Liver (tissue), 9 donors: ENCODE results near the gene BRAT1. TPM values are rescaled to one million over a fixed set of nuclear protein-coding genes. Genes with fewer than 3 reads are reported as not detected.

Experiments
- DNase-seq: peaks from one replicate; pipeline ENCODE4 v3.0.0-alpha.2; 2017; ENCODE audit warnings: low spot score
- H3K27ac ChIP-seq, 2 donors: one replicate each; pipeline ENCODE4 v1.7.0; 2013; ENCODE audit warnings: inconsistent platforms in 2 of 2, low read length in 2 of 2, control low read depth in 1 of 2, low read depth in 1 of 2, mild to moderate bottlenecking in 1 of 2
- H3K27me3 ChIP-seq, 4 donors: one replicate each; pipeline versions ENCODE4 v1.6.1 to v1.7.0; 2013; ENCODE audit warnings: low read length in 3 of 4, inconsistent platforms in 1 of 4, mild to moderate bottlenecking in 1 of 4, moderate library complexity in 1 of 4; ENCODE audit not compliant: control insufficient read depth in 4 of 4, insufficient read depth in 4 of 4
- H3K36me3 ChIP-seq, 4 donors: one replicate each; pipeline versions ENCODE4 v1.6.1 to v1.7.0; 2013; ENCODE audit warnings: low read length in 3 of 4, mild to moderate bottlenecking in 3 of 4, low read depth in 1 of 4, moderate library complexity in 1 of 4; ENCODE audit not compliant: control insufficient read depth in 4 of 4, insufficient read depth in 3 of 4
- H3K4me1 ChIP-seq, 4 donors: one replicate each; pipeline versions ENCODE4 v1.6.1 to v1.7.0; 2013; ENCODE audit warnings: low read length in 3 of 4, mild to moderate bottlenecking in 3 of 4, moderate library complexity in 1 of 4; ENCODE audit not compliant: control insufficient read depth in 4 of 4, insufficient read depth in 4 of 4
- H3K4me3 ChIP-seq, 3 donors: one replicate each; pipeline versions ENCODE4 v1.6.1 to v1.7.0; 2013; ENCODE audit warnings: low read length in 3 of 3, control low read depth in 1 of 3, low read depth in 1 of 3, mild to moderate bottlenecking in 1 of 3
- H3K9ac ChIP-seq, 2 donors: one replicate each; pipeline ENCODE4 v1.7.0; 2013; ENCODE audit warnings: low read length in 2 of 2, mild to moderate bottlenecking in 2 of 2, moderate library complexity in 2 of 2, control low read depth in 1 of 2, low read depth in 1 of 2
- H3K9me3 ChIP-seq, 4 donors: one replicate each; pipeline versions ENCODE4 v1.6.1 to v1.7.0; 2013; ENCODE audit warnings: low read length in 3 of 4; ENCODE audit not compliant: control insufficient read depth in 4 of 4
- ATF3 ChIP-seq: IDR thresholded peaks from 2 replicates; pipeline ENCODE4 v1.6.1; 2016; ENCODE audit warnings: antibody characterized with exemption
- CTCF ChIP-seq: fragments of 150-350 bp; IDR thresholded peaks from 2 replicates; pipeline ENCODE4 v1.5.1; 2017; ENCODE audit warnings: improper control_type of control experiment, low read depth, low read length; ENCODE audit not compliant: missing input control
- EGR1 ChIP-seq, 2 donors: IDR thresholded peaks; 2 replicates each; pipeline ENCODE4 v1.6.1; 2016 to 2018; ENCODE audit warnings: antibody characterized with exemption in 2 of 2, low read depth in 2 of 2
- FOXA1 ChIP-seq: IDR thresholded peaks from 2 replicates; pipeline ENCODE4 v1.6.1; 2016; ENCODE audit warnings: antibody characterized with exemption
- FOXA2 ChIP-seq: IDR thresholded peaks from 2 replicates; pipeline ENCODE4 v1.6.1; 2016; ENCODE audit warnings: antibody characterized with exemption
- GABPA ChIP-seq, 2 donors: IDR thresholded peaks in 1 of 2; conservative IDR thresholded peaks in 1 of 2; 2 replicates each; pipeline ENCODE4 v1.6.1; 2016; ENCODE audit warnings: antibody characterized with exemption in 2 of 2, mild to moderate bottlenecking in 1 of 2, moderate library complexity in 1 of 2
- HNF4A ChIP-seq, 2 donors: conservative IDR thresholded peaks; 2 replicates each; pipeline ENCODE4 v1.6.1; 2016; ENCODE audit warnings: antibody characterized with exemption in 2 of 2, mild to moderate bottlenecking in 2 of 2
- HNF4G ChIP-seq: IDR thresholded peaks from 2 replicates; pipeline ENCODE4 v1.6.1; 2016; ENCODE audit warnings: antibody characterized with exemption
- JUND ChIP-seq, 2 donors: IDR thresholded peaks; 2 replicates each; pipeline ENCODE4 v1.6.1; 2016; ENCODE audit warnings: antibody characterized with exemption in 2 of 2
- MAX ChIP-seq: IDR thresholded peaks from 2 replicates; pipeline ENCODE4 v1.6.1; 2016; ENCODE audit warnings: antibody characterized with exemption
- NR2F2 ChIP-seq: IDR thresholded peaks from 2 replicates; pipeline ENCODE4 v1.6.1; 2016; ENCODE audit warnings: antibody characterized with exemption
- RAD21 ChIP-seq, 2 donors: IDR thresholded peaks; 2 replicates each; pipeline ENCODE4 v1.6.1; 2016; ENCODE audit warnings: antibody characterized with exemption in 2 of 2, mild to moderate bottlenecking in 2 of 2
- RXRA ChIP-seq, 2 donors: IDR thresholded peaks; 2 replicates each; pipeline ENCODE4 v1.6.1; 2017 to 2018; ENCODE audit warnings: antibody characterized with exemption in 2 of 2, mild to moderate bottlenecking in 1 of 2
- SP1 ChIP-seq: IDR thresholded peaks from 2 replicates; pipeline ENCODE4 v1.6.1; 2018; ENCODE audit warnings: antibody characterized with exemption, mild to moderate bottlenecking
- TAF1 ChIP-seq: conservative IDR thresholded peaks from 2 replicates; pipeline ENCODE4 v1.6.1; 2016; ENCODE audit warnings: antibody characterized with exemption, mild to moderate bottlenecking
- YY1 ChIP-seq: IDR thresholded peaks from 2 replicates; pipeline ENCODE4 v1.6.1; 2016; ENCODE audit warnings: antibody characterized with exemption, mild to moderate bottlenecking
- ZBTB33 ChIP-seq: IDR thresholded peaks from 2 replicates; pipeline ENCODE4 v1.6.1; 2016; ENCODE audit warnings: antibody characterized with exemption
- WGBS: extraction: QIAGEN DNeasy Blood & Tissue Kit; methylation state at CpG from one replicate; pipeline ENCODE4 v1.1.7; 2013; 5-methylcytosine and 5-hydroxymethylcytosine counted together
- polyA plus RNA-seq, 2 donors: library from polyadenylated mRNA; stranded (reverse) in 1 of 2; unstranded in 1 of 2; fragments of 200-250 nt in 1 of 2; fragments of >200 nt in 1 of 2; fragmentation: Nextera tagmentation in 1 of 2; extraction: Ambion mirVana in 1 of 2; gene quantifications; one replicate each; pipeline versions ENCODE4 v1.2.1 to v1.2.3, GENCODE V29; 2013 to 2015
- total RNA-seq, 2 donors: library from RNA; depleted of rRNA; stranded (reverse); fragments of >200 nt; gene quantifications; one replicate each; pipeline ENCODE4 v1.2.3, GENCODE V29; 2014
- donor health status: healthy.
- donor health status: healthy.
- donor health status: healthy.
- donor health status: healthy.
- donor health status: healthy.

Gene BRAT1
- total and polyA plus RNA-seq, 4 donors, result 10.0 to 20.7 (median 16.7) TPM

- no peak for TF ChIP-seq GABPA (IDR thresholded peaks at IDR 0.05 in 1 of 2, conservative IDR thresholded peaks at IDR 0.05 in 1 of 2)
- no peak for TF ChIP-seq YY1
- TF ChIP-seq RAD21 (IDR thresholded peaks at IDR 0.05), result no peak
- no peak for TF ChIP-seq FOXA2
- TF ChIP-seq NR2F2, result no peak
- no peak for TF ChIP-seq TAF1
Measured at GRCh38 chr7:2530071-2530987, 25.0 kb downstream of the BRAT1 start (continued).

GRCh38 chr7:2529161-2530070 is 25.9 kb downstream of the BRAT1 start:
- TF ChIP-seq EGR1 (IDR thresholded peaks at IDR 0.05; ENCODE audit: low read depth in 2 of 2) (no peak), RAD21 (IDR thresholded peaks at IDR 0.05) (no peak), HNF4A (conservative IDR thresholded peaks at IDR 0.05) (no peak), ATF3 (no peak), NR2F2 (no peak), JUND (IDR thresholded peaks at IDR 0.05) (no peak), MAX (no peak), TAF1 (no peak), GABPA (IDR thresholded peaks at IDR 0.05 in 1 of 2, conservative IDR thresholded peaks at IDR 0.05 in 1 of 2) (no peak), RXRA (IDR thresholded peaks at IDR 0.05) (no peak), CTCF (no peak)
- peaks cover 0 to 8% (median under 1%) of the 10 kb centered on the region in 4 donors for H3K4me1 ChIP-seq
- DNase-seq, result no peak

GRCh38 chr7:2528481-2529095 is 26.7 kb downstream of the BRAT1 start:
- 76% methylated on average over 18 of the region's 18 CpGs for WGBS
- peak overlapping the region; percentile 8 to 20 for H3K27ac ChIP-seq
- no peaks in the 10 kb centered on the region for H3K27me3 ChIP-seq
- peaks cover 0 to 11% (median 2%) of the 10 kb centered on the region in 4 donors for H3K4me1 ChIP-seq
- no peak overlapping the region for H3K4me3 ChIP-seq
- no peak overlapping the region for H3K9ac ChIP-seq
- H3K36me3 ChIP-seq, result no peaks in the 10 kb centered on the region
- no peaks in the 10 kb centered on the region for H3K9me3 ChIP-seq
- TF ChIP-seq SP1 (no peak), MAX (no peak), GABPA (IDR thresholded peaks at IDR 0.05 in 1 of 2, conservative IDR thresholded peaks at IDR 0.05 in 1 of 2) (no peak), FOXA2 (no peak), ZBTB33 (no peak), TAF1 (no peak), HNF4G (no peak), ATF3 (no peak), FOXA1 (no peak), JUND (IDR thresholded peaks at IDR 0.05) (no peak), HNF4A (conservative IDR thresholded peaks at IDR 0.05) (no peak), RXRA (IDR thresholded peaks at IDR 0.05) (no peak), NR2F2 (no peak), CTCF (no peak), RAD21 (IDR thresholded peaks at IDR 0.05) (no peak)
- DNase-seq, result no peak

More at GRCh38 chr7:2529161-2530070, 25.9 kb downstream of the BRAT1 start:
- H3K9ac ChIP-seq, result no peak overlapping the region
- peak overlapping the region; percentile 53 to 69 for H3K27ac ChIP-seq
- WGBS, result 61% methylated on average over 30 of the region's 30 CpGs
- no peaks in the 10 kb centered on the region for H3K9me3 ChIP-seq
- no peak overlapping the region for H3K4me3 ChIP-seq
- no peaks in the 10 kb centered on the region for H3K36me3 ChIP-seq
- H3K27me3 ChIP-seq, result no peaks in the 10 kb centered on the region
